ENCODE data around the gene ASMTL. TPM values are rescaled to one million over a fixed set of nuclear protein-coding genes. Genes with fewer than 3 reads are reported as not detected.

Gene ASMTL
- total and polyA plus RNA-seq, 2 experiments from 2014 or later: 15.7 to 36.2 TPM

GRCh38 chrX:1451661-1452515, 821 bp downstream of the ASMTL start:
- no peaks in the 10 kb centered on the region for H3K9me2 ChIP-seq (ENCODE audit: insufficient read depth)
- TF ChIP-seq EZH2phosphoT487 (IDR thresholded peaks at IDR 0.05; ENCODE audit: insufficient read depth, low read depth) (no peak), EZH2 (IDR thresholded peaks at IDR 0.05; ENCODE audit: insufficient read depth, poor library complexity, severe bottlenecking) (no peak)
- H2AFZ ChIP-seq: peak overlapping the region; percentile 86
- no peaks in the 10 kb centered on the region for H3F3A ChIP-seq (ENCODE audit: insufficient read depth)
- H3K4me3 ChIP-seq: peak overlapping the region; percentile 99
- H3K4me1 ChIP-seq (ENCODE audit: insufficient read depth): no peaks in the 10 kb centered on the region
- no peaks in the 10 kb centered on the region for H4K20me1 ChIP-seq (ENCODE audit: insufficient read depth)
- in situ Hi-C loops (cut with MboI): loop anchor here (10.0 kb wide), 1 partner anchor 1153 kb away; no protein-coding TSS in a partner anchor
- no peaks in the 10 kb centered on the region for H3K36me3 ChIP-seq (ENCODE audit: low read depth)
- H3K27ac ChIP-seq: peak overlapping the region; percentile 74
- WGBS, 2 experiments (ENCODE audit: low coverage in 1 of 2, low lambda C conversion rate in 2 of 2, missing lambda C conversion rate in 2 of 2): 19 to 30% methylated on average over 6 to 23 of the region's 23 CpGs
- H3K79me2 ChIP-seq (ENCODE audit: insufficient read depth): peaks cover 57% of the 10 kb centered on the region
- peak overlapping the region; percentile 90 for H3K9ac ChIP-seq
- no peaks in the 10 kb centered on the region for H3K27me3 ChIP-seq (replicated peaks; ENCODE audit: insufficient read depth)
- peak overlapping the region; percentile 71 for H3K4me2 ChIP-seq (ENCODE audit: unreplicated experiment)
- DNase-seq: no peak
- no peaks in the 10 kb centered on the region for H3K9me3 ChIP-seq (ENCODE audit: low read depth)

DNA sequence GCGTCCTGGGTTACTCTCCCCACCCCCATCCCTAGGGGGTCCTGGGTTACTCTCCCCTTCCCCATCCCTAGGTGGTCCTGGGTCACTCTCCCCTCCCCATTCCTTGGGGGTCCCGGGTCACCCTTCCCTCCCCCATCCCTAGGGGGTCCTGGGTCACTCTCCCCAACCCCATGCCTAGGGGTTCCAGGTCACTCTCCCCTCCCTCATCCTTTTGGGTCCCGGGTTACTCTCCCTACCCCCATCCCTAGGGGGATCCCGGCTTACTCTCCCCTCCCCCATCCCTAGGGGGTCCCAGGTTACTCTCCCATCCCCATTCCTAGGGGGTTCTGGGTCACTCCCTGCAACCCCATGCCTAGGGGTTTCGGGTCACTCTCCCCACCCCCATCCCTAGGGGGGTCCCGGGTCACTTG, 1.5 kb downstream of the ASMTL start:
- WGBS, 2 experiments (ENCODE audit: low coverage in 1 of 2, low lambda C conversion rate in 2 of 2, missing lambda C conversion rate in 2 of 2): 77 to 83% methylated on average over 2 to 6 of the region's 6 CpGs
- in situ Hi-C loops (cut with MboI): loop anchor here (10.0 kb wide), 1 partner anchor 1154 kb away; no protein-coding TSS in a partner anchor
- peak overlapping the region; percentile 99 for H3K4me3 ChIP-seq

DNA sequence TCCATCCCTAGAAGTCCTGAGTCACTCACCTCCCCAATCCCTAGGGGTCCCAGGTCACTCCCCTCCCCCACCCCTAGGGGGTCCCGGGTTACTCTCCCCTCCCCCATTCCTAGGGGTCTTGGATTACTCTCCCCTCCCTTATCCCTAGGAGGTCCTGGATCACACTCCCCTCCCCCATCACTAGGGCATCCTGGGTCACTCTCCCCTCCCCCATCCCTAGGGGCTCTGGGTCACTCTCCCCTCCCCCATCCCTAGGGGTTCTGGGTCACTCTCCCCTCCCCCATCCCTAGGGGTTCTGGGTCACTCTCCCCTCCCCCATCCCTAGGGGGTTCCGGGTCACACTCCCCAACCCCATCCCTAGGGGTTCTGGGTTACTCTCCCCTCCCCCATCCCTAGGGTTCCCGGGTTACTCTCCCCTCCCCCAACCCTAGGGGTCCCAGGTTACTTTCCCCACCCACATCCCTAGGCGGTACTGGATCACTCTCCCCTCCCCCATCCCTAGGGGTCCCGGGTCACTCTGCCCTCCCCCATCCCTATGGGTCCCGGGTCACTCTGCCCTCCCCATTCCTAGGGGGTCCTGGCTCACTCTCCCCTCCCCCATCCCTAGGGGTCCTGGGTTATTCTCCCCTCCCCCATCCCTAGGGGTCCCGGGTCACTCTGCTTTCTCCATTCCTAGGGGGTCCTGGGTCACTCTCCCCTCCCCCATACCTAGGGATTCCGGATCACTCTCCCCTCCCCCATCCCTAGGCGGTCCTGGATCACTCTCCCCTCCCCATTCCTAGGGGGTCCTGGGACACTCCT, 2.1 kb downstream of the ASMTL start:
- H3K79me2 ChIP-seq (ENCODE audit: insufficient read depth): peaks cover 67% of the 10 kb centered on the region
- 76% methylated on average over 9 of the region's 9 CpGs; no CpG with 5 or more reads in 1 of the 2 experiments for whole genome bisulfite sequencing, 2 experiments (ENCODE audit: low coverage in 1 of 2, low lambda C conversion rate in 2 of 2, missing lambda C conversion rate in 2 of 2)
- DNase-seq: no peak
- H4K20me1 ChIP-seq (ENCODE audit: insufficient read depth): no peaks in the 10 kb centered on the region
- no peaks in the 10 kb centered on the region for H3K9me2 ChIP-seq (ENCODE audit: insufficient read depth)
- no peak overlapping the region for H3K4me3 ChIP-seq
- TF ChIP-seq EZH2 (IDR thresholded peaks at IDR 0.05; ENCODE audit: insufficient read depth, poor library complexity, severe bottlenecking): no peak
- no peak for TF ChIP-seq EZH2phosphoT487 (IDR thresholded peaks at IDR 0.05; ENCODE audit: insufficient read depth, low read depth)
- no peak overlapping the region for H3K4me2 ChIP-seq (ENCODE audit: unreplicated experiment)
- no peak overlapping the region for H2AFZ ChIP-seq
- no peaks in the 10 kb centered on the region for H3K4me1 ChIP-seq (ENCODE audit: insufficient read depth)
- H3K9me3 ChIP-seq (ENCODE audit: low read depth): no peaks in the 10 kb centered on the region
- in situ Hi-C loops (cut with MboI): loop anchor here (10.0 kb wide), 1 partner anchor 1154 kb away; no protein-coding TSS in a partner anchor
- H3K27me3 ChIP-seq (replicated peaks; ENCODE audit: insufficient read depth): no peaks in the 10 kb centered on the region
- H3K36me3 ChIP-seq (ENCODE audit: low read depth): no peaks in the 10 kb centered on the region
- H3K27ac ChIP-seq: no peak overlapping the region
- H3F3A ChIP-seq (ENCODE audit: insufficient read depth): no peaks in the 10 kb centered on the region
- H3K9ac ChIP-seq: no peak overlapping the region

More for the DNA sequence above, 1.5 kb downstream of the ASMTL start:
- Histone ChIP-seq H3K9me2 (ENCODE audit: insufficient read depth) (no peaks in the 10 kb centered on the region), H3K27ac (no peak overlapping the region), H3K79me2 (ENCODE audit: insufficient read depth) (peaks cover 64% of the 10 kb centered on the region), H3K36me3 (ENCODE audit: low read depth) (no peaks in the 10 kb centered on the region), H3K27me3 (replicated peaks; ENCODE audit: insufficient read depth) (no peaks in the 10 kb centered on the region), H4K20me1 (ENCODE audit: insufficient read depth) (no peaks in the 10 kb centered on the region), H3F3A (ENCODE audit: insufficient read depth) (no peaks in the 10 kb centered on the region), H3K4me1 (ENCODE audit: insufficient read depth) (no peaks in the 10 kb centered on the region), H2AFZ (no peak overlapping the region), H3K9me3 (ENCODE audit: low read depth) (no peaks in the 10 kb centered on the region), H3K9ac (no peak overlapping the region), H3K4me2 (ENCODE audit: unreplicated experiment) (peak overlapping the region; percentile 71)
- no peak for DNase-seq
- TF ChIP-seq EZH2phosphoT487 (IDR thresholded peaks at IDR 0.05; ENCODE audit: insufficient read depth, low read depth) (no peak), EZH2 (IDR thresholded peaks at IDR 0.05; ENCODE audit: insufficient read depth, poor library complexity, severe bottlenecking) (no peak)

GRCh38 chrX:1449823-1450149, 2.9 kb downstream of the ASMTL start:
- no peaks in the 10 kb centered on the region for H3K9me3 ChIP-seq (ENCODE audit: low read depth)
- no peak overlapping the region for H3K4me3 ChIP-seq
- 95 to 98% methylated on average over 2 of the region's 2 CpGs for WGBS, 2 experiments (ENCODE audit: low coverage in 1 of 2, low lambda C conversion rate in 2 of 2, missing lambda C conversion rate in 2 of 2)
- no peak overlapping the region for H3K9ac ChIP-seq
- no peaks in the 10 kb centered on the region for H3F3A ChIP-seq (ENCODE audit: insufficient read depth)
- no peak for DNase-seq
- no peaks in the 10 kb centered on the region for H3K4me1 ChIP-seq (ENCODE audit: insufficient read depth)
- no peak for TF ChIP-seq EZH2phosphoT487 (IDR thresholded peaks at IDR 0.05; ENCODE audit: insufficient read depth, low read depth)
- no peak for TF ChIP-seq EZH2 (IDR thresholded peaks at IDR 0.05; ENCODE audit: insufficient read depth, poor library complexity, severe bottlenecking)
- H4K20me1 ChIP-seq (ENCODE audit: insufficient read depth): no peaks in the 10 kb centered on the region
- H3K27me3 ChIP-seq (replicated peaks; ENCODE audit: insufficient read depth): no peaks in the 10 kb centered on the region
- H3K27ac ChIP-seq: no peak overlapping the region
- no peak overlapping the region for H3K4me2 ChIP-seq (ENCODE audit: unreplicated experiment)
- H3K9me2 ChIP-seq (ENCODE audit: insufficient read depth): no peaks in the 10 kb centered on the region
- in situ Hi-C loops (cut with MboI): loop anchor here (10.0 kb wide), 1 partner anchor 1155 kb away; no protein-coding TSS in a partner anchor
- no peaks in the 10 kb centered on the region for H3K36me3 ChIP-seq (ENCODE audit: low read depth)
- peaks cover 67% of the 10 kb centered on the region for H3K79me2 ChIP-seq (ENCODE audit: insufficient read depth)
- H2AFZ ChIP-seq: no peak overlapping the region
